ENCODE data around the gene BDNF.
"Not testable (repeated sequence)": the region's sequence is repeated elsewhere in the genome, so short reads cannot be mapped to it uniquely, and the experiment has no call there.

Gene BDNF

GRCh38 chr11:27700351-27701301, at the start of gene BDNF:
Gene BDNF (minus strand): TSS chr11:27700455. CDS start chr11:27658564, 41,891 bp downstream.
- no peak for DNase-seq
- TF ChIP-seq POLR2A (IDR thresholded peaks at IDR 0.05; ENCODE audit: low read length) (no peak), GATA1 (IDR thresholded peaks at IDR 0.05; ENCODE audit: low read depth, low read length) (no peak)

GRCh38 chr11:27740362-27741013, 40.2 kb upstream of the BDNF start:
- TF ChIP-seq GATA1 (IDR thresholded peaks at IDR 0.05; ENCODE audit: low read depth, low read length), result no peak
- TF ChIP-seq POLR2A (IDR thresholded peaks at IDR 0.05; ENCODE audit: low read length), result no peak
- DNase-seq, result no peak

GRCh38 chr11:27735281-27735680, 35.0 kb upstream of the BDNF start:
- no peak for TF ChIP-seq GATA1 (IDR thresholded peaks at IDR 0.05; ENCODE audit: low read depth, low read length)
- no peak for TF ChIP-seq POLR2A (IDR thresholded peaks at IDR 0.05; ENCODE audit: low read length)
- DNase-seq, result no peak

- DNase-seq, result not testable (repeated sequence)
Observed at GRCh38 chr11:27731803-27732202, 31.5 kb upstream of the BDNF start.

- no peak for DNase-seq
- no peak for TF ChIP-seq POLR2A (IDR thresholded peaks at IDR 0.05; ENCODE audit: low read length)
- TF ChIP-seq GATA1 (IDR thresholded peaks at IDR 0.05; ENCODE audit: low read depth, low read length), result no peak
Observed at GRCh38 chr11:27726981-27727380, 26.7 kb upstream of the BDNF start.

- TF ChIP-seq POLR2A (IDR thresholded peaks at IDR 0.05; ENCODE audit: low read length) (no peak), GATA1 (IDR thresholded peaks at IDR 0.05; ENCODE audit: low read depth, low read length) (no peak)
- DNase-seq, result no peak
Observed at GRCh38 chr11:27723687-27724086, 23.4 kb upstream of the BDNF start.

- DNase-seq, result no peak
- TF ChIP-seq GATA1 (IDR thresholded peaks at IDR 0.05; ENCODE audit: low read depth, low read length) (no peak), POLR2A (IDR thresholded peaks at IDR 0.05; ENCODE audit: low read length) (no peak)
Observed at GRCh38 chr11:27722953-27723344, 22.7 kb upstream of the BDNF start.

- no peak for DNase-seq
- TF ChIP-seq POLR2A (IDR thresholded peaks at IDR 0.05; ENCODE audit: low read length) (no peak), GATA1 (IDR thresholded peaks at IDR 0.05; ENCODE audit: low read depth, low read length) (no peak)
Observed at GRCh38 chr11:27722117-27722952, 22.1 kb upstream of the BDNF start.

GRCh38 chr11:27721264-27722116, 21.2 kb upstream of the BDNF start:
- TF ChIP-seq GATA1 (IDR thresholded peaks at IDR 0.05; ENCODE audit: low read depth, low read length) (no peak), POLR2A (IDR thresholded peaks at IDR 0.05; ENCODE audit: low read length) (no peak)
- no peak for DNase-seq

GRCh38 chr11:27720277-27720830, 20.1 kb upstream of the BDNF start:
- peak; percentile 39 to 52 for DNase-seq
- TF ChIP-seq POLR2A (IDR thresholded peaks at IDR 0.05; ENCODE audit: low read length) (no peak), GATA1 (IDR thresholded peaks at IDR 0.05; ENCODE audit: low read depth, low read length) (no peak)

GRCh38 chr11:27719546-27719925, 19.3 kb upstream of the BDNF start:
- TF ChIP-seq POLR2A (IDR thresholded peaks at IDR 0.05; ENCODE audit: low read length) (no peak), GATA1 (IDR thresholded peaks at IDR 0.05; ENCODE audit: low read depth, low read length) (no peak)
- no peak for DNase-seq

- no peak for DNase-seq
Observed at GRCh38 chr11:27718863-27719545, 18.7 kb upstream of the BDNF start.

More at GRCh38 chr11:27718863-27719545, 18.7 kb upstream of the BDNF start:
- TF ChIP-seq POLR2A (IDR thresholded peaks at IDR 0.05; ENCODE audit: low read length), result no peak
- TF ChIP-seq GATA1 (IDR thresholded peaks at IDR 0.05; ENCODE audit: low read depth, low read length), result no peak

All from erythroblast (primary cell).